ENCODE measurements around the gene SLC9B1. TPM values are rescaled to one million over a fixed set of nuclear protein-coding genes. Genes with fewer than 3 reads are reported as not detected.
A peak's percentile ranks its signal among the peaks of the same experiment; 100 is the strongest.

SLC9B1 gene
- total and polyA plus RNA-seq, 2 of the 8 experiments (the other 6 are each of a cell fraction or from before 2014, with no cell fraction given), result 0.08 to 0.19 TPM

GRCh38 chr4:102868781-102869568 lies 150.5 kb downstream of the SLC9B1 start, which contains the start of gene CISD2:
CISD2 (plus strand) TSS chr4:102868992; CDS start chr4:102869085, 93 bp downstream.
- Histone ChIP-seq H3K4me1 (replicated peaks in 1 of 4; ENCODE audit: control insufficient read depth in 3 of 4, insufficient read depth in 4 of 4, low read length in 3 of 4) (0 out of 7 replicates have a peak, but pooled peaks cover 0 to 2% (median 0%) of the 10 kb centered on the region in 4 experiments), H4K8ac (ENCODE audit: extremely low read depth, insufficient read depth, low read length) (peak within 1 kb of the TSS; percentile 98; the same call in 1 of the 2 replicates), H3K18ac (ENCODE audit: extremely low read depth, low read length) (peak within 1 kb of the TSS; percentile 93), H3K14ac (ENCODE audit: insufficient read length) (peak within 1 kb of the TSS; percentile 97), H3K56ac (replicated peaks; ENCODE audit: insufficient read length, low read depth, low read length) (peak within 1 kb of the TSS; percentile 80), H2BK12ac (ENCODE audit: low read depth, low read length) (peak within 1 kb of the TSS; percentile 91), H3K27me3 (replicated peaks in 1 of 4; ENCODE audit: control insufficient read depth in 3 of 4, extremely low read depth in 1 of 4, insufficient read depth in 3 of 4, low read length in 3 of 4) (no peaks in the 10 kb centered on the region), H4K5ac (ENCODE audit: insufficient read length, low read depth, low read length) (peak within 1 kb of the TSS; percentile 98), H3K4me2 (ENCODE audit: insufficient read depth in 1 of 2, low read depth in 2 of 2, low read length in 2 of 2) (peak within 1 kb of the TSS; percentile 84 to 92), H3K4me3 (ENCODE audit: extremely low read depth in 1 of 4, insufficient read depth in 2 of 4, low read depth in 3 of 4, low read length in 4 of 4) (peak within 1 kb of the TSS; percentile 73 to 86 (median 78)), H3K79me2 (ENCODE audit: control insufficient read depth in 1 of 2, insufficient read depth in 2 of 2, low read length in 2 of 2) (peaks cover 0 to 85% of the 10 kb centered on the region in 2 experiments; a peak in 2 of 4 replicates), H3K36me3 (ENCODE audit: control insufficient read depth in 2 of 4, insufficient read depth in 4 of 4, low read length in 3 of 4) (peaks cover 0 to 4% (median 0%) of the 10 kb centered on the region in 4 experiments; a peak in 3 of 8 replicates), H2BK15ac (ENCODE audit: low read length) (peak within 1 kb of the TSS; percentile 89; the same call in 1 of the 2 replicates), H3K27ac (ENCODE audit: low read depth, low read length) (peak within 1 kb of the TSS; percentile 98), H3K9ac (replicated peaks in 1 of 4; ENCODE audit: extremely low read depth in 1 of 4, low read depth in 3 of 4, low read length in 3 of 4) (peak within 1 kb of the TSS; percentile 96 to 99 (median 96)), H4K20me1 (replicated peaks in 1 of 2; ENCODE audit: control insufficient read depth in 1 of 2, insufficient read depth in 2 of 2, low read length in 2 of 2) (no peaks in the 10 kb centered on the region), H2AK5ac (ENCODE audit: low read depth, low read length) (no peak within 1 kb of the TSS), H3K79me1 (ENCODE audit: low read depth, low read length) (no peaks in the 10 kb centered on the region; the same call in 1 of the 2 replicates), H3K23ac (ENCODE audit: insufficient read length) (no peak within 1 kb of the TSS), H2BK5ac (ENCODE audit: low read depth, low read length) (peak within 1 kb of the TSS; percentile 96), H2AFZ (ENCODE audit: low read length) (peak within 1 kb of the TSS; percentile 97), H2BK120ac (replicated peaks; ENCODE audit: low read depth, low read length) (peak within 1 kb of the TSS; percentile 13), H3K9me3 (ENCODE audit: insufficient read depth in 2 of 2, low read depth in 1 of 2, low read length in 1 of 2) (no peaks in the 10 kb centered on the region), H3K23me2 (ENCODE audit: low read depth, low read length) (peaks cover 6% of the 10 kb centered on the region), H4K91ac (replicated peaks; ENCODE audit: insufficient read length, low read length) (peak within 1 kb of the TSS; percentile 94), H2BK20ac (ENCODE audit: low read length) (no peak within 1 kb of the TSS), H3K4ac (replicated peaks; ENCODE audit: insufficient read length, low read depth, low read length) (peak within 1 kb of the TSS; percentile 71)
- ChIA-PET CTCF (ENCODE audit: partially characterized antibody) (interaction anchor here (0.9 kb wide), 1 partner anchor 12 kb away, joined by 5 read pairs; no protein-coding TSS in a partner anchor), POLR2A (ENCODE audit: partially characterized antibody) (interaction anchor here (0.6 to 5.4 kb wide), 24 partner anchors 9 to 433 kb away, joined by 3 to 127 read pairs (median 4); partner anchors contain the start of genes MANBA and UBE2D3)
- DNase-seq (ENCODE audit: low read depth in 1 of 2, low spot score in 2 of 2) (peak; percentile 66 to 92), FAIRE-seq (no peak)
- 0% methylated on average over 56 of the region's 71 CpGs; no CpG with 5 or more reads in 1 of the 2 experiments for WGBS, 2 experiments (ENCODE audit: extremely low coverage in 1 of 2, insufficient coverage in 1 of 2, insufficient read length in 1 of 2, insufficient replicate concordance in 2 of 2, low coverage in 1 of 2, low lambda C conversion rate in 2 of 2, missing lambda C conversion rate in 1 of 2)
- TF ChIP-seq EP300 (IDR thresholded peaks at IDR 0.05; ENCODE audit: borderline replicate concordance in 1 of 2, low read depth in 2 of 2, low read length in 2 of 2), result no peak
- TF ChIP-seq SIN3A (conservative IDR thresholded peaks at IDR 0.05 in 1 of 2, IDR thresholded peaks at IDR 0.05 in 1 of 2; ENCODE audit: low read depth in 1 of 2, low read length in 2 of 2), result peak in 1 of 2 experiments; percentile 76; a peak in 1 of 4 replicates
- TF ChIP-seq CBX5 (IDR thresholded peaks at IDR 0.05; ENCODE audit: low read depth, low read length), result no peak

All from H1 (cell line).